NOMO-1 treated with dmso at 0.1 percent for 144 hours (cell line): Measurements from ENCODE around the gene CABP4.
"Not testable (repeated sequence)": the region's sequence is repeated elsewhere in the genome, so short reads cannot be mapped to it uniquely, and the experiment has no call there.

Experiments
- DNase-seq: peaks from one replicate; lab custom pipeline; 2025; ENCODE audit not compliant: unreplicated experiment; lab: John Stamatoyannopoulos, UW

CABP4 gene

GRCh38 chr11:67476692-67477091, 21.5 kb downstream of the CABP4 start:
- not testable (repeated sequence) for DNase-seq

GRCh38 chr11:67477344-67478050, 22.3 kb downstream of the CABP4 start:
- DNase-seq = not testable (repeated sequence)

GRCh38 chr11:67482275-67482826, 27.2 kb downstream of the CABP4 start:
- peak; percentile 89 for DNase-seq

GRCh38 chr11:67482827-67483798, 28.0 kb downstream of the CABP4 start, which contains the start of gene AIP:
TSS of gene AIP (plus strand) at chr11:67483026. CDS start at chr11:67483159, 133 bp downstream.
- peak; percentile 99 for DNase-seq

GRCh38 chr11:67483831-67484665, 28.9 kb downstream of the CABP4 start:
- DNase-seq = no peak

GRCh38 chr11:67484847-67485311, 29.7 kb downstream of the CABP4 start:
- peak; percentile 39 for DNase-seq

- DNase-seq = not testable (repeated sequence)
Measured at GRCh38 chr11:67485873-67486361, 30.8 kb downstream of the CABP4 start.

GRCh38 chr11:67486481-67487195, 31.5 kb downstream of the CABP4 start:
- no peak for DNase-seq

GRCh38 chr11:67489203-67489884, 34.2 kb downstream of the CABP4 start:
- DNase-seq = no peak

- no peak for DNase-seq
Measured at GRCh38 chr11:67489885-67490726, 35.0 kb downstream of the CABP4 start.

- no peak for DNase-seq
Measured at GRCh38 chr11:67490727-67491065, 35.5 kb downstream of the CABP4 start.

GRCh38 chr11:67491276-67492068, 36.3 kb downstream of the CABP4 start:
- no peak for DNase-seq

GRCh38 chr11:67492069-67492727, 37.0 kb downstream of the CABP4 start:
- no peak for DNase-seq

GRCh38 chr11:67492801-67493547, 37.8 kb downstream of the CABP4 start:
- no peak for DNase-seq

- DNase-seq = no peak
Measured at GRCh38 chr11:67493548-67494370, 38.6 kb downstream of the CABP4 start.
